ENCODE measurements around the gene RASSF5.

The RASSF5 gene

GRCh38 chr1:206634365-206635079, 127.2 kb downstream of the RASSF5 start:
- peak; percentile 67 to 77 for DNase-seq (ENCODE audit: low read depth in 2 of 2)

- DNase-seq (ENCODE audit: low read depth in 2 of 2): peak; percentile 82 to 87
Observed at GRCh38 chr1:206635080-206635977, 128.0 kb downstream of the RASSF5 start, which contains the start of gene DYRK3. Gene DYRK3, plus strand, starts transcription at chr1:206635536. Its CDS starts 168 bp downstream, at chr1:206635704.

- no peak for DNase-seq (ENCODE audit: low read depth in 2 of 2)
Observed at GRCh38 chr1:206635978-206636345, 128.6 kb downstream of the RASSF5 start.

GRCh38 chr1:206636671-206637070, 129.3 kb downstream of the RASSF5 start:
- no peak for DNase-seq (ENCODE audit: low read depth in 2 of 2)

- DNase-seq (ENCODE audit: low read depth in 2 of 2): no peak
Observed at GRCh38 chr1:206637605-206638004, 130.3 kb downstream of the RASSF5 start.
